Tibial nerve (tissue), 4 donors: ENCODE data around the gene SLC30A9.

Experiments used
- EP300 ChIP-seq, 2 donors: sonication (generic); formaldehyde crosslinking; IDR thresholded peaks; one replicate each; pipeline ENCODE4 v1.6.1; 2017; ENCODE audit warnings: antibody characterized with exemption in 2 of 2, mild to moderate bottlenecking in 1 of 2
- POLR2A ChIP-seq, 2 donors: fragments of 450-650 bp; IDR thresholded peaks; one replicate each; pipeline ENCODE4 v1.6.1; 2017; ENCODE audit warnings: antibody characterized with exemption in 2 of 2, mild to moderate bottlenecking in 2 of 2, moderate library complexity in 2 of 2
- TF ChIP-seq, protein P1 (sequence below), 5 experiments: fragments of 200-600 bp in 3 of 5; fragments of 450-650 bp in 2 of 5; sonication (generic) in 3 of 5; IDR thresholded peaks; one replicate each; pipeline ENCODE4 v1.5.1; 2016 to 2019; ENCODE audit warnings: antibody characterized with exemption in 5 of 5, mild to moderate bottlenecking in 3 of 5, moderate library complexity in 2 of 5

DNA sequence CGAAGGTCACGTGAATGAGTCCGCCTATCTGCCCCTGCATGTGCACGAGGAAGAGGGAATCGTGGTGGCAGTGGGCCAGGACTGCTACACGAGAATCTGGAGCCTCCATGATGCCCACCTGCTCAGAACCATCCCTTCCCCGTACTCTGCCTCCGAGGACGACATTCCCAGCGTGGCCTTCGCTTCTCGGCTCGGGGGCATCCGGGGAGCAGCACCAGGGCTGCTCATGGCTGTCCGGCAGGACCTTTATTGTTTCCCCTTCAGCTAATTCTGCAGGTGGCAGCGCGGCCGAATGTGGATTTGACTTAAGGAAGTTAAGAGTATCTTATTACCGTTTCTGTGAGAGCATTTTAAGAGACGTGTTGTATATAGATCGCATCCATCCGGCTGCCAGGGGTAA lies 7.6 kb upstream of the SLC30A9 start:
- no peak for TF ChIP-seq POLR2A (IDR thresholded peaks at IDR 0.05)
- TF ChIP-seq, protein P1, sequence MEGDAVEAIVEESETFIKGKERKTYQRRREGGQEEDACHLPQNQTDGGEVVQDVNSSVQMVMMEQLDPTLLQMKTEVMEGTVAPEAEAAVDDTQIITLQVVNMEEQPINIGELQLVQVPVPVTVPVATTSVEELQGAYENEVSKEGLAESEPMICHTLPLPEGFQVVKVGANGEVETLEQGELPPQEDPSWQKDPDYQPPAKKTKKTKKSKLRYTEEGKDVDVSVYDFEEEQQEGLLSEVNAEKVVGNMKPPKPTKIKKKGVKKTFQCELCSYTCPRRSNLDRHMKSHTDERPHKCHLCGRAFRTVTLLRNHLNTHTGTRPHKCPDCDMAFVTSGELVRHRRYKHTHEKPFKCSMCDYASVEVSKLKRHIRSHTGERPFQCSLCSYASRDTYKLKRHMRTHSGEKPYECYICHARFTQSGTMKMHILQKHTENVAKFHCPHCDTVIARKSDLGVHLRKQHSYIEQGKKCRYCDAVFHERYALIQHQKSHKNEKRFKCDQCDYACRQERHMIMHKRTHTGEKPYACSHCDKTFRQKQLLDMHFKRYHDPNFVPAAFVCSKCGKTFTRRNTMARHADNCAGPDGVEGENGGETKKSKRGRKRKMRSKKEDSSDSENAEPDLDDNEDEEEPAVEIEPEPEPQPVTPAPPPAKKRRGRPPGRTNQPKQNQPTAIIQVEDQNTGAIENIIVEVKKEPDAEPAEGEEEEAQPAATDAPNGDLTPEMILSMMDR (IDR thresholded peaks at IDR 0.05) = no peak
- no peak for TF ChIP-seq EP300 (IDR thresholded peaks at IDR 0.05)
